Fibroblast of lung (primary cell): ENCODE results near the gene LMNA.

Experiments
- CTCF ChIP-seq, 2 donors: IDR thresholded peaks in 1 of 2; conservative IDR thresholded peaks in 1 of 2; 1 replicate in 1 of 2; 2 replicates in 1 of 2; pipeline ENCODE4 v1.5.1; 2011 to 2012; ENCODE audit warnings: low read length in 2 of 2, control low read depth in 1 of 2, inconsistent platforms in 1 of 2, low read depth in 1 of 2, mild to moderate bottlenecking in 1 of 2
- EZH2 ChIP-seq: IDR thresholded peaks from 2 replicates; pipeline ENCODE4 v1.5.1; 2012; ENCODE audit warnings: low read length, control low read depth, mild to moderate bottlenecking; ENCODE audit errors: missing control alignments

- TF ChIP-seq CTCF (conservative IDR thresholded peaks at IDR 0.05 in 1 of 2, IDR thresholded peaks at IDR 0.05 in 1 of 2; ENCODE audit: low read depth in 1 of 2, low read length in 2 of 2): no peak
- no peak for TF ChIP-seq EZH2
These were observed 28.3 kb upstream of the LMNA start for GRCh38 chr1:156086256-156086662.
